Measurements from ENCODE around the gene NUTM2F.
"Not testable (repeated sequence)": the region's sequence is repeated elsewhere in the genome, so short reads cannot be mapped to it uniquely, and the experiment has no call there.

Gene NUTM2F, protein sequence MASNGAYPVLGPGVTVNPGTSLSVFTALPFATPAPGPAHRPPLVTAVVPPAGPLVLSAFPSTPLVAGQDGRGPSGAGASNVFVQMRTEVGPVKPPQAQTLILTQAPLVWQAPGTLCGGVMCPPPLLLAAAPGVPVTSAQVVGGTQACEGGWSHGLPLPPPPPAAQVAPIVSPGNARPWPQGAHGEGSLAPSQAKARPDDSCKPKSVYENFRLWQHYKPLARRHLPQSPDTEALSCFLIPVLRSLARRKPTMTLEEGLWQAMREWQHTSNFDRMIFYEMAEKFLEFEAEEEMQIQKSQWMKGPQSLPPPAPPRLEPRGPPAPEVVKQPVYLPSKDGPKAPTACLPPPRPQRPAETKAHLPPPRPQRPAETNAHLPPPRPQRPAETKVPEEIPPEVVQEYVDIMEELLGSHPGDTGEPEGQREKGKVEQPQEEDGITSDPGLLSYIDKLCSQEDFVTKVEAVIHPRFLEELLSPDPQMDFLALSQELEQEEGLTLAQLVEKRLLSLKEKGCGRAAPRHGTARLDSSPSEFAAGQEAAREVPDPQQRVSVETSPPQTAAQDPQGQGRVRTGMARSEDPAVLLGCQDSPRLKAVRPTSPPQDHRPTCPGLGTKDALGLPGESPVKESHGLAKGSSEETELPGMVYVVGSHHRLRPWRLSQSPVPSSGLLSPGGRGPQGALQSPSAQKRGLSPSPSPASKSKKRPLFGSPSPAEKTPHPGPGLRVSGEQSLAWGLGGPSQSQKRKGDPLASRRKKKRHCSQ

GRCh38 chr9:94328544-94328943, at the start of gene NUTM2F:
NUTM2F (minus strand) TSS chr9:94328644; CDS start chr9:94328623, 21 bp downstream.
- not testable (repeated sequence) for DNase-seq

GRCh38 chr9:94375197-94375596, 46.8 kb upstream of the NUTM2F start:
- DNase-seq: peak; percentile 28

GRCh38 chr9:94374176-94375056, 46.0 kb upstream of the NUTM2F start:
- DNase-seq: peak; percentile 91

- DNase-seq: not testable (repeated sequence)
Observed at GRCh38 chr9:94373779-94374175, 45.3 kb upstream of the NUTM2F start.

DNA sequence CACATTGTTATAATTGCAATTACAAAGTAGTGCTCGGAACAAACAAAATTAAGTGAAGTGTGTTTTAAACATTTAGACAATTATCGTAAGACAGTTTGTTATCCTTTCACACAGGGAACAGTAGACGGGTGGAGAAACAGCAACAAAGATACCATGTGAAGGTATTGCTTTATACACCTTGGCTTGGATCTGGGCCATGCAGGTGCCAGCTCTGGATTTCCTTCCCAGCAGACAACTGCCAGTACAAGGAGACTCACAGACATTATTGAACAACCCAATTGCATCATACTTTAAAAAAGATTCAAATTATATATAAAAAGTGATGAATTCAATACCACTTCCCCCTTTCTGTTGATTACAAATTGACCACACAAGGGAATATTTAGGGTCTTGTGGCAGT, 41.8 kb upstream of the NUTM2F start:
- DNase-seq: not testable (repeated sequence)

- DNase-seq: not testable (repeated sequence)
Observed at GRCh38 chr9:94364093-94364614, 35.7 kb upstream of the NUTM2F start.

DNA sequence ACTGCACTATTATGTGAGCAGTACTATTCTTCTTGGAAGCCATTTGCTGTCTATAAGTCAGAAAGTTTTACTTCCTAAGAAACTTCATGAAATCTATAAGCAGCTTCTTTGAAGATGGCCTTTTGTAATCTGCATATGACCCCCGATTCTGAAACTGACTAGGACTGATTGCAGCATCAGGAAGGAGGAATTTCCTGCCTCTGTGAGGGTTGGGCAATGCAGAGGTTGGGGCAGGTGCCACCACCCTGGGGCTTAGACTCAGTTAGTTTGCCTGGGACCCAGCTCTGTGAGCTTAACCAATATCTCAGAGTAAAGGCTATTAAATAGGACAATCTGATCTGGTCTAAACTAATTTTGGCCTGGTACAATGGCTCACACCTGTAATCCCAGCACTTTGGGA, 28.7 kb upstream of the NUTM2F start:
- not testable (repeated sequence) for DNase-seq

- not testable (repeated sequence) for DNase-seq
Observed at GRCh38 chr9:94351901-94352723, 23.7 kb upstream of the NUTM2F start.

DNA sequence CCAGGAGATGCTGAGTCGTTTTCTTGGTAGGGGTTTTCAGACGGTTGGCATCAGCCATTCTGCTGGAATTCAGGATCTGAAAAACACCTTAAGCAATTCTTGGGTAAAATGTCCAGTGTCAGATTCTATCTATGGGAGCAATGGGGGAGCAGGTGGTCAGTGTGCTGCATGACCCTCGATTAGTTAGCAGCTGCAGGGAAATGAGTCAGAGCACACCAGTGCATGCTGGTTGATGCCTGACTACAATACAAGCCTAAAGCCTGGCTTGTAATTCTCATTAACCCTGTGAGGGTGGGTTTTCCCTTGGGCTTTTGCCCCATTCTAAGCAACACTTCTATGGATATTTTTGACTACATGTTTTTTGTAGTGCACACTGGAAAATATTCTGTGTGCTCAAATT, 20.3 kb upstream of the NUTM2F start:
- not testable (repeated sequence) for DNase-seq

GRCh38 chr9:94347451-94347850, 19.0 kb upstream of the NUTM2F start:
- DNase-seq: not testable (repeated sequence)

DNA sequence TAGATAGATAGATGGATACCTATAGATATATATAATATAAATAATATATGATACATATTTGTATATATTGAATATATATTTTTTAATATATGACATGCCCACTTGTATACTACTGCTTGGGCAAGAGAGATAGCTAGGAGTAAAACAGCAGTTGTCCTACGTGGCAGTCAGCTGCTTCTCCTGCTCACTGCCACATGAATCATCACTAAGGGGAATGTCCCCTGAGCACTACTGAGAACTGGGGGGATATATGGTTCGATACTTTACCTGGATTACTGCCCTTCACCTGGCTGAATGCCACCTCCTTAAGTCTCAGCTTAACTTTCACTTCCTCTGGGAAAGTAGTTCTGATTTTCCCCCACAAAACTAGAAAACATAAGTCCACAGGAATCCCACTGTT, 13.3 kb upstream of the NUTM2F start:
- not testable (repeated sequence) for DNase-seq

GRCh38 chr9:94340750-94341149, 12.3 kb upstream of the NUTM2F start:
- not testable (repeated sequence) for DNase-seq

- not testable (repeated sequence) for DNase-seq
Observed at GRCh38 chr9:94339657-94340056, 11.2 kb upstream of the NUTM2F start.

DNA sequence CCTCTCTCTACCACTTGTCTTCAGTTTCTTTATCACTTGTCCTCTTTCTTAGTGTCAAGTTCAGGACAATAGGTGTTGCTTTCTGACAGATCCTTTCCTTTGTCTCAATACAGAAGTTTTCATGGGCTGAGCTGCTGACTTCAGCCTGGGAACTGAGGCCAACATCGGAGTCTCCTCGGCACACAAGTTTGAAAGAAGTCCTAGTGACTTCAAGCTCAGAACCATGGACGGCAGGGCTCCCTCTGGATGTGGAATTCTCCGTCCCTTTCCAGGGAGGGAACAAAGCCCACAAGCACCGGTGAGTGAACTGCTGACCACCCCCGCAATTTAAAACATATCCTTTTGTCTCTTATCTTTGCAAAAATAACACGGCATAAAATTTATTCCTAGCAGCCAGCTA, 10.3 kb upstream of the NUTM2F start:
- not testable (repeated sequence) for DNase-seq

- not testable (repeated sequence) for DNase-seq
Observed at GRCh38 chr9:94336445-94336844, 8.0 kb upstream of the NUTM2F start.

- not testable (repeated sequence) for DNase-seq
Observed at GRCh38 chr9:94325583-94325982, 2.9 kb downstream of the NUTM2F start.

GRCh38 chr9:94323153-94323798, 5.2 kb downstream of the NUTM2F start:
- not testable (repeated sequence) for DNase-seq

DNA sequence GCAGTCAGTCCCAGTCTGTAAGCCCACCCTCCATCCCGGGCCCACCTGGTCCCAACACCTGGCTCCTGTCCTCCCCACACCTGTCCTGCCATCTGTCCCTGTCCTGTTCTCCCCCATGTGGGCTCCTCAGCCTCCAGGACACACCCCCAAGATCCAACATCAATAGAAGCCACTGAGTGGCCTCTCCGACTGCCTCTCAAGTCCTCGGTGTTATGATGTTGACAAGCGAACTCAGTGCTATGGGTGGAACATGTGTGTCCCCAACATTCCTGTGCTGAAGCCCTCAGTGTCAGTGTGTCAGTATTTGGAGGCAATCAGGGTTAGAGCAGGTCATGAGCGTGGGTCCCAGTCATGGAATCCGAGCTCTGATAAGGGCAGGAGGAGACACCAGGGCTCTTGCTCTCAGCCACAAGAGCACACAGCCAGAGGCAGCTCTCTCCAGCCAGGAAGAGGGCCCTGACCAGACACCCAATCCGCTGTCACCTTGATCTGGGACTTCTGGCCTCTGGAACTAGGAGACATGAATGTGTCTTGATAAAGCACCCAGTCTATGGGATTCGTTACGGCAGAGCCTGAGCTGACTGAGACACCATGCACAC, 6.0 kb downstream of the NUTM2F start:
- DNase-seq: not testable (repeated sequence)

GRCh38 chr9:94317949-94318657, 10.3 kb downstream of the NUTM2F start:
- DNase-seq: not testable (repeated sequence)

DNA sequence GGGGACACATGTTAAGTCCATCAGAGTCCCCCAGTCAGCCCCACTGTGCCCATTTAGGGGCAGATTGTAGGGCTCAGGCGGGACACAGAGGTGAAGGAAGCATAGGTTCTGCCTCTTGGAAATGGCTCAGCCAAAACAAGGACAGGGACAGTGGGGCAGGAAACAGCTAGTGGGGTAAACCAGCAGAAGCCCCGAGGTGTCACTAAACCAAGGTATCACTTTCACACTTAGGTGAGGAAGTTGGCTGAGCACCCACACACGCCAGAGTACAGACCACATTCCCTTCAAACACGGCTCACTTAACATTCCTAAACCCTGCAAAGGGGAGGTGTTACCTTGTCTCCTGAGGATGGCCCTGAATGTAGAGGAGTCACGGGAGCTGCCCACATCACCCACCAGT, 12.2 kb downstream of the NUTM2F start:
- not testable (repeated sequence) for DNase-seq
